Vagina (tissue), 2 donors: ENCODE measurements around the gene FAS.

ENCODE experiments used
- CTCF ChIP-seq, 3 experiments: fragments of 450-650 bp in 2 of 3; fragments of 200-600 bp in 1 of 3; sonication (generic) in 1 of 3; IDR thresholded peaks; one replicate each; pipeline ENCODE4 v1.5.1; 2017 to 2019; ENCODE audit warnings: antibody characterized with exemption in 3 of 3, mild to moderate bottlenecking in 2 of 3, moderate library complexity in 2 of 3
- POLR2A ChIP-seq, 2 donors: fragments of 450-650 bp; IDR thresholded peaks; one replicate each; pipeline ENCODE4 v1.6.1; 2017; ENCODE audit warnings: antibody characterized with exemption in 2 of 2, mild to moderate bottlenecking in 2 of 2, moderate library complexity in 2 of 2
- POLR2AphosphoS5 ChIP-seq, 2 donors: sonication (generic); formaldehyde crosslinking; IDR thresholded peaks; one replicate each; pipeline ENCODE4 v1.9.0; 2017; ENCODE audit warnings: antibody characterized with exemption in 2 of 2, mild to moderate bottlenecking in 2 of 2, low read depth in 1 of 2; ENCODE audit not compliant: insufficient read depth in 1 of 2

DNA sequence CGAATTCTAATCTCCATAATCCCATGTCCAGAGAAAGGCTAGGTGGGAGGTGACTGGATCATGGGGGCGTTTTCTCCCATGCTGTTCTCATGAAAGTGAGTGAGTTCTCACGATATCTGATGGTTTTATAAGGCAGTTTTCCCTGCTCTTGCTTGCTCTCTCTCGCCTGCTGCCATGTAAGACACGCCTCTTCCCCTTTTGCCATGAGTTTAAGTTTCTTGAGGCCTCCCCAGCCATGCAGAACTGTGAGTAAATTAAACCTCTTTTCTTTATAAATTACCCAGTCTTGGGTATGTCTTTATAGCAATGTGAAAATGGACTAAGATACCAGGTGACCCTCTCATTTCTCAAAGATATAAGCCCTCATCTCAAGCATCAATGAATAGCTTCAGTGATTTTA lies 36.9 kb upstream of the FAS start:
- TF ChIP-seq POLR2A (IDR thresholded peaks at IDR 0.05) (no peak), CTCF (IDR thresholded peaks at IDR 0.05) (no peak), POLR2AphosphoS5 (IDR thresholded peaks at IDR 0.05; ENCODE audit: insufficient read depth in 1 of 2, low read depth in 1 of 2) (no peak)
